Measurements from ENCODE around the gene PDE1C. TPM values are rescaled to one million over a fixed set of nuclear protein-coding genes. Genes with fewer than 3 reads are reported as not detected.

PDE1C gene
- total and polyA plus RNA-seq, 2 experiments from 2014 or later, result 23.5 to 33.8 TPM

DNA sequence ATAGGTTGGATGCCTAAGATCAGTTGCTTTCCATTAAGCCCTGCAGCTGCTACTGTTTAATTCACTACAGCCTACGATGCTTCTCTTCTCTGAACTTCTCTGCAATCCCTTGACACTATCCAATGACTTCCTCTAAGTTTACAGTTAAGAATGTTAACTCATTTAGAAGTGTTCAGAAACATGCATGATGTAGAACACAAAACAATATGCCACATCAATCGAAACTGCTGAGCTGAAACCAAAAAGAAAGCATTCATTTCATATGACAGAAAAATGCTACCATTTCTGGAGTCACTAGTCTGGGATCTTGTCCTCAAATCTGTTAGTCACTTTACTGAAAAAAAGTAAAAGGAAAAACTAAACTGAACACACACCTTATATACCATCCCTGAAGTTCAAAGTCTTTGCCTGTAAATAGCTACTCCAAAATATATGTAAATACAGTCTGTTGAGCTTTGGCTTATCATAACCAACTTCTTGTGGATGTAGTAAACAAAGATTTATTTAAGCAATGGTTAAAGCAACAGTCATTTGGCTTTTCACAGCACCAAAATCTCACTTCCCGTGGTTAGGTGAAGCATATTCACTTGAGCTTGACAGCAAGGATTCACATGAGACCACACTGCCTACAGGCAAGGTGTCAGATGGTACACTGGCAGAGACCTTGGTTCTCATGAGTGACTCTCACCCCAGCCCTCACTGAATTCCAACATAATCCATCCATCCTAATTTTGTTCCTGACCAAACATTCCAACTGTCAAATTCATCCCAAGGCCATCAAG is 196.2 kb downstream of the PDE1C start:
- Histone ChIP-seq H3K36me3 (ENCODE audit: low read depth) (peaks cover 18% of the 10 kb centered on the region), H3K27ac (no peak overlapping the region), H3F3A (ENCODE audit: insufficient read depth) (no peaks in the 10 kb centered on the region), H3K27me3 (replicated peaks; ENCODE audit: insufficient read depth) (no peaks in the 10 kb centered on the region), H3K4me1 (ENCODE audit: insufficient read depth) (peaks cover 9% of the 10 kb centered on the region; the same call in 1 of the 2 replicates), H4K20me1 (ENCODE audit: insufficient read depth) (no peaks in the 10 kb centered on the region), H3K9ac (no peak overlapping the region), H3K9me3 (ENCODE audit: low read depth) (no peaks in the 10 kb centered on the region), H3K9me2 (ENCODE audit: insufficient read depth) (no peaks in the 10 kb centered on the region), H3K4me2 (ENCODE audit: unreplicated experiment) (no peak overlapping the region), H3K79me2 (ENCODE audit: insufficient read depth) (no peaks in the 10 kb centered on the region), H3K4me3 (no peak overlapping the region), H2AFZ (no peak overlapping the region)
- in situ Hi-C loops (cut with MboI), result no loop called here
- TF ChIP-seq EZH2phosphoT487 (IDR thresholded peaks at IDR 0.05; ENCODE audit: insufficient read depth, low read depth), result no peak
- TF ChIP-seq EZH2 (IDR thresholded peaks at IDR 0.05; ENCODE audit: insufficient read depth, poor library complexity, severe bottlenecking), result no peak
- WGBS, 2 experiments (ENCODE audit: low coverage in 1 of 2, low lambda C conversion rate in 2 of 2, missing lambda C conversion rate in 2 of 2), result 4 to 7% methylated on average over 3 of the region's 3 CpGs
- DNase-seq, result no peak

DNA sequence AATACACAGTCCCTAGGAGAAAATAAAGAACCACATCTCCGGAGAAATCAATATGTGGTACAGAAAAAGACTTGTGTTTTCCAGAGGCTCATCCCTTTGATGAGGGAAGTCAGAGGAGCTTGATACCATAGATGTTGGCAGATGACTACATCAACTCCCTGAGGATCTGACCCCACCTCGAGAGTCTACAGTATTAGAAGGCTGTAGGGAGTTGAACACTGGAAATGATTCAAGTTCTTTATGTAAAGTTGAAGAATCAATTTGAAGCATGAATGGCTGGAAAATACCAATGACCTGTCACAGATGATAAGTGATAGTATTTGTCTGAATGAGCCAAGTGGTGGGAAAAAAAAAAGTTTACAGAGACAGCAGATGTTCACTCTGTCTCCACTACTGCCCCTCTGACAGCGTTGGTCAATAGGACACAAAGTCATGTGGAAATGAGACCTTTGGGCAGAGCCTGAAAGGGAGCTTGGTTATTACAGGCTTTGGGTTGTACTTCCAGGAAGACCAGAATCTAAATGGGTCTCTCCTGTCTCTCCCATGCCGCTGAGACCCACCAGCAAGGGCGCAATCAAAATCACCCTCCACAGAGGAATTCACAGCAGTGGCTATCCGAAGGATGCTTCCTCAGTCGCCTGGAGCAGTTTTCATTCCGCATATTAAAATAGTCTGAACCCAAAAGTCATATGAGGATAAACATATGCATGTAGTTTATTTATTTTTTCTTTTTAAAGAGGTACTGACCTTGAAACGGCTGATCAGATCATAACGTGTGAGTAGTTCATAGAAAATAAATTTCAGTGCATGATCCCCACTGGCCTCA is 197.4 kb downstream of the PDE1C start:
- Histone ChIP-seq H3K9ac (no peak overlapping the region), H3K27ac (no peak overlapping the region), H3K4me1 (ENCODE audit: insufficient read depth) (peaks cover 9% of the 10 kb centered on the region; the same call in 1 of the 2 replicates), H3K27me3 (replicated peaks; ENCODE audit: insufficient read depth) (no peaks in the 10 kb centered on the region), H3K4me3 (no peak overlapping the region), H3K9me3 (ENCODE audit: low read depth) (no peaks in the 10 kb centered on the region), H3K9me2 (ENCODE audit: insufficient read depth) (no peaks in the 10 kb centered on the region), H3F3A (ENCODE audit: insufficient read depth) (no peaks in the 10 kb centered on the region), H4K20me1 (ENCODE audit: insufficient read depth) (no peaks in the 10 kb centered on the region), H3K36me3 (ENCODE audit: low read depth) (peaks cover 14% of the 10 kb centered on the region), H3K79me2 (ENCODE audit: insufficient read depth) (no peaks in the 10 kb centered on the region), H2AFZ (no peak overlapping the region), H3K4me2 (ENCODE audit: unreplicated experiment) (no peak overlapping the region)
- TF ChIP-seq EZH2 (IDR thresholded peaks at IDR 0.05; ENCODE audit: insufficient read depth, poor library complexity, severe bottlenecking) (no peak), EZH2phosphoT487 (IDR thresholded peaks at IDR 0.05; ENCODE audit: insufficient read depth, low read depth) (no peak)
- in situ Hi-C loops (cut with MboI), result no loop called here
- no peak for DNase-seq
- WGBS, 2 experiments (ENCODE audit: low coverage in 1 of 2, low lambda C conversion rate in 2 of 2, missing lambda C conversion rate in 2 of 2), result 26 to 27% methylated on average over 10 of the region's 10 CpGs

GRCh38 chr7:31864646-31865045 is 205.6 kb downstream of the PDE1C start:
- 27 to 43% methylated on average over 6 of the region's 6 CpGs for WGBS, 2 experiments (ENCODE audit: low coverage in 1 of 2, low lambda C conversion rate in 2 of 2, missing lambda C conversion rate in 2 of 2)
- in situ Hi-C loops (cut with MboI), result no loop called here

GRCh38 chr7:31860925-31861324 is 209.3 kb downstream of the PDE1C start:
- Histone ChIP-seq H3K27ac (no peak overlapping the region), H3K4me3 (no peak overlapping the region), H4K20me1 (ENCODE audit: insufficient read depth) (no peaks in the 10 kb centered on the region), H3K9ac (no peak overlapping the region), H3F3A (ENCODE audit: insufficient read depth) (no peaks in the 10 kb centered on the region), H3K9me3 (ENCODE audit: low read depth) (no peaks in the 10 kb centered on the region), H3K27me3 (replicated peaks; ENCODE audit: insufficient read depth) (no peaks in the 10 kb centered on the region), H2AFZ (no peak overlapping the region), H3K36me3 (ENCODE audit: low read depth) (peaks cover 12% of the 10 kb centered on the region; the same call in 1 of the 2 replicates), H3K9me2 (ENCODE audit: insufficient read depth) (no peaks in the 10 kb centered on the region), H3K4me2 (ENCODE audit: unreplicated experiment) (no peak overlapping the region), H3K4me1 (ENCODE audit: insufficient read depth) (no peaks in the 10 kb centered on the region), H3K79me2 (ENCODE audit: insufficient read depth) (no peaks in the 10 kb centered on the region)
- TF ChIP-seq EZH2phosphoT487 (IDR thresholded peaks at IDR 0.05; ENCODE audit: insufficient read depth, low read depth) (no peak), EZH2 (IDR thresholded peaks at IDR 0.05; ENCODE audit: insufficient read depth, poor library complexity, severe bottlenecking) (no peak)
- WGBS, 2 experiments (ENCODE audit: low coverage in 1 of 2, low lambda C conversion rate in 2 of 2, missing lambda C conversion rate in 2 of 2), result 30 to 54% methylated on average over 1 of the region's 1 CpG
- DNase-seq, result no peak
- in situ Hi-C loops (cut with MboI), result no loop called here

More at GRCh38 chr7:31864646-31865045, 205.6 kb downstream of the PDE1C start:
- Histone ChIP-seq H3K9ac (no peak overlapping the region), H3K27ac (no peak overlapping the region), H3K4me1 (ENCODE audit: insufficient read depth) (no peaks in the 10 kb centered on the region), H2AFZ (no peak overlapping the region), H3F3A (ENCODE audit: insufficient read depth) (no peaks in the 10 kb centered on the region), H3K79me2 (ENCODE audit: insufficient read depth) (no peaks in the 10 kb centered on the region), H3K36me3 (ENCODE audit: low read depth) (peaks cover 18% of the 10 kb centered on the region), H4K20me1 (ENCODE audit: insufficient read depth) (no peaks in the 10 kb centered on the region), H3K4me3 (no peak overlapping the region), H3K4me2 (ENCODE audit: unreplicated experiment) (no peak overlapping the region), H3K27me3 (replicated peaks; ENCODE audit: insufficient read depth) (no peaks in the 10 kb centered on the region), H3K9me3 (ENCODE audit: low read depth) (no peaks in the 10 kb centered on the region), H3K9me2 (ENCODE audit: insufficient read depth) (no peaks in the 10 kb centered on the region)
- no peak for DNase-seq
- TF ChIP-seq EZH2phosphoT487 (IDR thresholded peaks at IDR 0.05; ENCODE audit: insufficient read depth, low read depth) (no peak), EZH2 (IDR thresholded peaks at IDR 0.05; ENCODE audit: insufficient read depth, poor library complexity, severe bottlenecking) (no peak)

Data from GM23248 (cell line).